ENCODE data around the gene MAU2. TPM values are rescaled to one million over a fixed set of nuclear protein-coding genes. Genes with fewer than 3 reads are reported as not detected.

The MAU2 gene
- total and polyA plus RNA-seq, 2 of the 13 experiments (the other 11 are each of a cell fraction or from before 2014, with no cell fraction given) = 16.8 to 33.8 TPM

GRCh38 chr19:19372656-19373416 lies 52.2 kb downstream of the MAU2 start:
- DNase-seq (ENCODE audit: low spot score) (peak; percentile 90), FAIRE-seq (peak; percentile 97), ATAC-seq (peak; percentile 96)
- Histone ChIP-seq H3K9me3 (ENCODE audit: low read length) (no peaks in the 10 kb centered on the region), H4K20me1 (ENCODE audit: insufficient read depth, low read length) (no peaks in the 10 kb centered on the region), H3K4me3 (replicated peaks in 1 of 3; ENCODE audit: insufficient read depth in 1 of 3, low read depth in 2 of 3, low read length in 3 of 3) (peak overlapping the region; percentile 19 to 48 (median 37); a peak in 5 of 6 replicates), H3K4me1 (ENCODE audit: insufficient read depth, low read length) (peaks cover 66% of the 10 kb centered on the region), H3K27me3 (ENCODE audit: control insufficient read depth in 1 of 2, insufficient read depth in 2 of 2, low read length in 2 of 2) (no peaks in the 10 kb centered on the region), H2AFZ (ENCODE audit: low read length) (no peak overlapping the region), H3K9ac (ENCODE audit: insufficient read depth, low read depth, low read length) (peak overlapping the region; percentile 31; the same call in 1 of the 2 replicates), H3K79me2 (ENCODE audit: insufficient read depth, low read length) (no peaks in the 10 kb centered on the region), H3K36me3 (replicated peaks in 1 of 2; ENCODE audit: control insufficient read depth in 1 of 2, insufficient read depth in 2 of 2, low read length in 2 of 2) (no peaks in the 10 kb centered on the region), H3K4me2 (ENCODE audit: low read depth, low read length) (peak overlapping the region; percentile 78), H3K27ac (ENCODE audit: extremely low read length, insufficient read depth, low read length) (peak overlapping the region; percentile 63)
- ChIA-PET CTCF (ENCODE audit: low intra/inter-chr PET ratio, low total read pairs) (no interaction called here), POLR2A (interaction anchor here (0.6 to 3.6 kb wide), 9 partner anchors 8 to 143 kb away, joined by 3 to 25 read pairs (median 6); partner anchors contain the start of genes GATAD2A, NDUFA13 and TSSK6)
- WGBS (ENCODE audit: low lambda C conversion rate) = 15% methylated on average over 8 of the region's 8 CpGs
- in situ Hi-C loops (cut with HindIII; ENCODE audit: extremely low pct_ligation_motif_present, low pct_unique_long_range_greater_than_20kb) = loop anchor here (5.0 kb wide), 1 partner anchor 34 kb away; the partner anchor contains the start of gene GATAD2A
- intact Hi-C loops (cut with micrococcal nuclease; ENCODE audit: unreplicated experiment) = no loop called here
- BruUV-seq (replicated peaks) = no TSS peak
- no peak for TF ChIP-seq ZNF503 (CRISPR knock-in tag; IDR thresholded peaks at IDR 0.05)
- TF ChIP-seq POLR2AphosphoS5 (IDR thresholded peaks at IDR 0.05; ENCODE audit: low read depth, low read length) = peak; percentile 79
- peak; percentile 23; the same call in 1 of the 2 replicates for TF ChIP-seq TBX2 (CRISPR knock-in tag; IDR thresholded peaks at IDR 0.05; ENCODE audit: borderline replicate concordance)
- TF ChIP-seq KLF9 (CRISPR knock-in tag; IDR thresholded peaks at IDR 0.05; ENCODE audit: low read depth) = no peak
- TF ChIP-seq PRDM10 (CRISPR knock-in tag; IDR thresholded peaks at IDR 0.05; ENCODE audit: low read depth) = no peak
- TF ChIP-seq BRCA1 (CRISPR knock-in tag; IDR thresholded peaks at IDR 0.05) = no peak
- TF ChIP-seq TAF1 (CRISPR knock-in tag; IDR thresholded peaks at IDR 0.05) = peak; percentile 48; the same call in 1 of the 2 replicates
- no peak for TF ChIP-seq ZNF460 (CRISPR knock-in tag; IDR thresholded peaks at IDR 0.05; ENCODE audit: borderline replicate concordance)
- TF ChIP-seq CERS6 (CRISPR knock-in tag; IDR thresholded peaks at IDR 0.05) = no peak
- no peak for TF ChIP-seq KAT7 (CRISPR knock-in tag; IDR thresholded peaks at IDR 0.05; ENCODE audit: borderline replicate concordance)
- no peak for TF ChIP-seq FOXO4 (CRISPR knock-in tag; conservative IDR thresholded peaks at IDR 0.05)
- no peak for TF ChIP-seq SATB2 (CRISPR knock-in tag; IDR thresholded peaks at IDR 0.05)
- no peak for TF ChIP-seq BCL6 (CRISPR knock-in tag; IDR thresholded peaks at IDR 0.05)
- TF ChIP-seq PLRG1 (conservative IDR thresholded peaks at IDR 0.05) = no peak
- TF ChIP-seq NFATC3 (CRISPR knock-in tag; IDR thresholded peaks at IDR 0.05) = no peak
- TF ChIP-seq KLF6 (CRISPR knock-in tag; IDR thresholded peaks at IDR 0.05) = no peak
- no peak for TF ChIP-seq TOE1 (CRISPR knock-in tag; IDR thresholded peaks at IDR 0.05)
- no peak for TF ChIP-seq MXD4 (CRISPR knock-in tag; IDR thresholded peaks at IDR 0.05)

All from HepG2 (cell line).